NCI-H2029 (cell line): ENCODE data around the gene NXN.
"Not testable (repeated sequence)": the region's sequence is repeated elsewhere in the genome, so short reads cannot be mapped to it uniquely, and the experiment has no call there.

Experiments used
- DNase-seq: peaks from one replicate; lab custom pipeline; 2025; lab: John Stamatoyannopoulos, UW

Gene NXN

DNA sequence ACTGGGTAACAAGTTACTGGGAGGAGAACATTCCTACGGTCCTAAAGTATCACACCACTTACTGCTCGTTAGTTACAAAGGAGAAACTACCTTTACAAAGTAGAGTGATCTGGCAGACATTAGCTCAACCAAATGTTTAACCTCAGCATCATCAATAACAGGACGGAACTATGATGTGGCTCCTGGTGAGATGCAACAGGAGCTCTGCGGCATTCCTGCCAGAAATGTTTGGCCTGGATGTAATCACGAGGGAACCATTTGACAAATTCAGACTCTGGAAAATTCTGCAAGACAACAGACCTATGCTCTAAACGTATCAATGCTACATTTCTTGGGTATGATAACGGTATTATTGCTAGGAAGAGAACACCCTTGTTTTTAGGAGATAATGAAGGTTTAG lies 117.0 kb downstream of the NXN start:
- DNase-seq = no peak

DNA sequence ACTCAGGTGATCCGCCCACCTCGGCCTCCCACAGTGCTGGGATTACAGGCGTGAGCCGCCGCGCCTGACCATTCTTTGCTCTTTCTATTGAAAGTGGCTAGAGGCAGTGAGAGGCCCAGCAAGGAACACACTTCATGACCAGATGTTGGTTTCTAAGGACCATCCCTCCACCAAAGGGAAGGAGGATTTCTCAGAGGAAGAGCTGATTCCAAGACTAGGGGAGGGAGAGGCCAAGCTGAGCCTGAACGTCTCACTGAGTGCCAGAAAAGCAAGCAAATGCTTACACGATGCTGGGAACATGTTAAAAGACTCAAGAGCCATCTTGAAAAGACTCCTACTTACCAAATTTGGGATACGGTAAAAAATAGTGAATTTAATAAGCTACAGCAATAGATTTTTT lies 118.2 kb downstream of the NXN start:
- no peak for DNase-seq

DNA sequence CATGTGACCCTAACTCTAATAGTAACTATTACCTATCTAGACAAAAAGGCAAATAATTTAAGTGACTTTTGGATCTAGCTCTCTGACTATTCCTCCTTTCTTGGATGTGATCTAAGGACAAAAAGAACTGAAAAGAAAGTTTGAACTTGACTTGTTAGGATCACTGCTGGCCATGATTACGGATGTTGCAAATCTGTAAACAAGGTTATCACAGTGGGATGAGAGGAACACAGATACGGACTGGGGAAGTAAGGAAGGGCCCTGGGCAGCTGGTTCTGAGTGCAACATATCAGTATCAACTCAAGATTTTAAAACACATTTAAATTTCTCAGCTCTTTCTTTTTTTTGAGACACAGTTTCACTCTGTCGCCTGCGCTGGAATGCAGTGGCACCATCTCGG lies 118.8 kb downstream of the NXN start:
- DNase-seq = no peak

DNA sequence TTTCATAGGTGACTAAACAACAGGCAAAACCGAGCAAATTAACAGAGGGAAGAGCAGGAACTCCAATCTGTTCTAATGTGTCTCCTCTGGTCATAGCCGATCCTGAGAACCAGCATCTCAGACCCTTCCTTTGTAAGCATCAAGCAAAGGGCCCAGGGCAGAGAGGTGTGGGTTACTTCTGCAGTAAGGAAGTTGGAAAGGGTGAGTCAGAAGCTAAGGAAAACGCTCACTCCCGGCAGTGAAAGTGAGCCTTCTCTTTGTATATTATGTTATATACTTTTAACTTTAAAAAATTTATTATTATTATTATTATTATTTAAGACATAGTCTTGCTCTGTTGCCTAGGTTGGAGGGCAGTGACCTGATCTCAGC lies 119.8 kb downstream of the NXN start:
- no peak for DNase-seq

DNA sequence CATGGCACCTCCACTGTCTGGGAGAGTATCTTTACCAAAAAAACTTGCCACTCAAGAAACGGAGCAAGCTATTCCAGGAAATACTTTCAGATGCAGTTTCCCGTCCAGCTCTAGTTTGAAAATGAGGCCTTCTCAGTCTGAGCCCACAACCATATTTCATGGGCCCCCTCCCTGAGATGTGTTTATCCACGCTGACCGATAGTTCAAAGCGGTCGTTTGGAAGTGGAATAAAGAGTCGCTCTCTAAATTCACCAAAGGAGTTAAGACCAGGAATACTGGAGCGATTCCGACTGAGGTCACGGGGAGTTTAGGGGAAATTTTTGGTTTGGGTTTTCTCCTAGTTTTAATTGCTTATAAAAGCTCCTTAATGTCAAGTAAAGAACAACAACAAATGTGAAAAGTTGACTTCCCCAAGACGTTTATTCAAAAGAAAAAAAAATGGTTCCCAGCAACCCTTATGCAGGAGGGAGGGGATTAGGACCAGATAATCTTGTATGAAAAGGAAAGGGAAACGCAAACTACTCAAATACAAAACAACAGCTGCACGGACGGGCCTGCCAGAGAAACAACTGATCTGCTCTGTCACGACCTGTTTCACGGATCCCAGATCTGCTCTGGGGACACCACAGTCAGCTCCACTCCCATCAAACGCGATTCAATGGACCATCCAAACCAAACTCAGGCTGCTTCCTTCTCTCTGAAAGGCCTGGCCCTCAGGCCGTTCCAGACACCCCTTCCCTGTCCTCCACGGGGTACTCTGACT lies 120.3 kb downstream of the NXN start:
- DNase-seq = no peak

DNA sequence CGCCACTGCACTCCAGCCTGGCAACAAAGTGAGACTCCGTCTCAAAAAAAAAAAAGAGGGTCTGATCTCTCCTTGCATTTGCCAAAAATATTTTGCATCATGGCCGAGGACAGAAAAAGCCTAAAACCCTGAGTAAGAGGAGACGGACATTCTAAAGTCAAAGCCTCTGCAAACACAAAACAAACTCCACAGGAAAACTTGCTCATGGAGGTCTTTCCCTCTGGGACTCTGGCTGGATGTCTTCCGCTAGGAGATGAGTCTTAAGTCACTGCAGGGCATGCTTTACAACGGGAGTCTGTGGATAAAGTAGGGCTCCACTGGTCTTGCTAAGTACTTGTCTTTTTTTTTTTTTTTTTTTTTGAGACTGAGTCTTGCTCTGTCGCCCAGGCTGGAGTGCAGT lies 123.4 kb downstream of the NXN start:
- no peak for DNase-seq

DNA sequence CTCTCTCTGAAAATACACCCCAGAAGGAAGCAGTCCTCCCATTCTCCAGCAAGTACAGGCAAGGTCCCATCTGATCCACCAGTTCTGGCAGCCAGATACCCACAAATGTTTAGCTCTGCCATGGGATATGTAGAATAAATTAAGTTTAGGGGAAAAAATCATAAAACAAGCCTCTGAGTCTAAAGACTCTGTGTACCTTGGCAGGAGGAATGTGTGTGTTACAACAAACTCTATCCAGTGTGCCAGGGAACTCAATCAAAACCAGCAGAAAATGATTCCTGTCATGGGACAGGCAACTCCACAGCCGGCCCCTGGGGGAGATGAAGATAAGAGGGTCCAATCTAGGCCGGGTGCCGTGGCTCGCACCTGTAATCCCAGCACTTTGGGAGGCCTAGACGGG lies 124.0 kb downstream of the NXN start:
- DNase-seq = no peak

DNA sequence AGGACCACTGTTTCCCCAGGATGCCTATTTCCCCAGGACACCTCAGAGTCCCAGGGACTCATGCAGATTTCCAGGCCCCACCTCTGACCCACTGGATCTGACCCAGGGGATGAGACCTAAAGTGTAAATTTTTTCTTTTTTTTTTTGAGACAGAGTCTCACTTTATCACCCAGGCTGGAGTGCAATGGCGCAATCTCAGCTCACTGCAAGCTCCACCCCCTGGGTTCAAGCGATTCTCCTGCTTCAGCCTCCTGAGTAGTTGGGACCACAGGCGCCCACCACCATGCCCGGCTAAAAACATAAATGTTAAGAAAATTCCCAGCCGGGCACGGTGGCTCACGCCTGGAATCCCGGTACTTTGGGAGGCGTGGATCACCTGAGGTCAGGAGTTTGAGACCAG lies 126.7 kb downstream of the NXN start:
- DNase-seq = not testable (repeated sequence)

DNA sequence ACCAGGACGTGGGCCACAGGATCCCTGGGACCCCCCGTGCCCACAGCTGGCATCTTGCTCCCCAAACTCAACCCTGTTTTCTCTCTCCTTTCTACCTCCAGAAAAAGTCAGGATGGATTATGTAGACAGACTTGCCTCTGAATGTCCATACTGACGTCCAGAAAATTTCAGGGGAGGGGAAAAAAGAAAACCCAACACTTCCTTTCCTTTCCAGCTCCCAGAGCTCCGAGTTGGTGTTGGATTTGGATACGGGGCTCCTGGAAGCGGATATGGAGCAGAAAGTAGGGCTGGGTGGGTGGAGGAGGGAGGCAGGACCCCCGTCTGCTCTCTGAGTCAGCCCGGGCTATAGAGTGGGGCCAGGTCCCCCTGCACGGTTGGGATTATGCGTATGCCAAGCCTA lies 127.2 kb downstream of the NXN start:
- DNase-seq = no peak

DNA sequence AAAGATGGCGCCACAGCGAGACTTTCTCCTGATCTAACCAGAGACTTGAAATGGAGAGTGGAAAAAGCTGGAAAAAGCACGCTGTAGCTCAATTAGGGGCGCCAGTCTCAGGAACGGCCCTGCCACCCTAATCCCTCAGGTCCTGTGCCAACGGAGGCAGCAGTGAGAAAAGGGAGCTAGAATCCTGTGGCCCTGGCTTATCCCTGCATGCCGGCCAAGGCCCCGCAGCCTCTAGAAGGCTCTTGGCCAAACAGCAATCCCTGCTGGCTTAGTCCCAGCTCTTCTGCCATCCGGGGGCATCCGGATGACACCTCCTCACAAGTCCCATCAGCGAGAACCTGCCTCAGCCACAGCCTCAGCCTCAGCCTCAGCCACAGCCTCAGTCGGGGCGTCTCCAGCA lies 127.7 kb downstream of the NXN start:
- DNase-seq = no peak

DNA sequence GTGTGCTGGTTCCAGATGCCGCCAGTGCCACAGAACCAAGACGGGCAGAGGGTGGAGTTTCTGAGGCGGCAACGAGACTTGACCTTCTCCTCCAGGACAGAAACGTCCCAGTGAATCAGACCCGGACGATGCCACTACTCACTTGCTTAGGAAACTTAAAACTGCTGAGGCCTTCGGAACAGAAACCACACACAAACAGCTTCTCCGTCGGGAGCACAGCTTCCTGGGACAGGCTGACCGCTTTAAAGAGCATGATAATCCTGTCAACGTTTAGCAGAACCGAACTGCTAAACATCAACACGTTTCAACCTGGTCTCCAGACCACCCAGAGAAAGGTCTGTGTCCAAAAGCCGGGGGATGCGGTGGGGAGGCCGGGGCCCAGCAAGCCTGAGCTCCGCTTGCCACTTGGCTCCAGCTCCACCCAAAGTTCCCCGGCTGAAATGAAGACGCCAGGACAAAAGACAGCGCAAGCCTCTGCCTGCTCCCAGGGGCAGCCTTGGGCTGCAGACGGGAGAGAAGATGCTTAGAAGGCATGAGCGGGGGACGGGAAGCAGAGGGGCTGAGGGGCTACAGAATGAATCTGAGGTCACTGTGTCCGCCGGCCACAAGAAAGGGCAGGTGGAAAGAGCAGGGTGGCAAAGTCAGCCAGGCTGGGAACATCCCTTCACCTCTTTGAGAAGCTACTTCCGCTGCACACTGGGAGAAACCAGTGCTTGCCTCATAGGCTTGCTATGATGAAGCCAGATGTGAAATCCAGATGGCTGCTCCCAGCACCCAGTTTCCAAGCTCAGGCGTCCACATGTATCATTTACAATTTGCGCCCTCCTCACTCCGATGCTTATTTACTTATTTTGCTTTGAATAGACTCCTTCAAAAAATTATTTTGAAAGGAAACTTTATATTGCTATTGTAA lies 128.5 kb downstream of the NXN start:
- DNase-seq = no peak

DNA sequence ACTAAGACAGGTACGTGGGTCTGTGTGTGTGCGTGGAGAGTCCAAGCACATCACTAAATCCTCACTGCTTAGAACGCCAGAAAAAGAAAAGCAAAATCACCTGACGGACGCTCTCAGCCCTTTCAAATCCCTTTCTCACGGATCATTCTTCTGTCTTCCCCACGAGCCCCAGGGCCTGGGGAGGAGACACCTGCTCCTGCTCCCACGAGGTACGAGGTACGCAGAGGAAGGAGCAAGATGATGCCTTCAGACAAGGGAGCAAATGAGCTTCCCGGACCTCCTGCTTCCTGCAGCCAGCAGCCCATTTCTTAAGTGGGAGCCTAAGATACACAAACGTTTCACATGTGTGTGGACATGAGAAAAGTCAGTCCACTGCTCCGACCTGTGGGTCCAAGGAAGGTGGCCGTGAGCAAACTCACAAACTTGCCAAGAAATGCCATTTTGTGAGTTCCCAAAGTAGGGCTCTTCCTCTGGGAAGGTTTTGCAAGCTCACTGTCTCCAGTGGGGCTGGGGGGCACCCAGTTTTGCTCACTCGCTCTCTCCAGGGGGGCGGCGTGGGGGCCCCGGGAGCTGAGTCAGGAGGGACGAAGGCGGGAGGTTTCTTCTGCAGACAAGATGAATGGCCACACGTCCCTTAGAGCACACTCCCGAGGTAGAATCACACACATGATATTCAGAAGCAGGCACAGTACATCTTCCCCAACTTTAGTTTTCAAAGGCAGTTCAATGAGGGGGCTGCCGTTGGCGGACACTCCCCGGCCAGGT lies 129.3 kb downstream of the NXN start:
- no peak for DNase-seq

DNA sequence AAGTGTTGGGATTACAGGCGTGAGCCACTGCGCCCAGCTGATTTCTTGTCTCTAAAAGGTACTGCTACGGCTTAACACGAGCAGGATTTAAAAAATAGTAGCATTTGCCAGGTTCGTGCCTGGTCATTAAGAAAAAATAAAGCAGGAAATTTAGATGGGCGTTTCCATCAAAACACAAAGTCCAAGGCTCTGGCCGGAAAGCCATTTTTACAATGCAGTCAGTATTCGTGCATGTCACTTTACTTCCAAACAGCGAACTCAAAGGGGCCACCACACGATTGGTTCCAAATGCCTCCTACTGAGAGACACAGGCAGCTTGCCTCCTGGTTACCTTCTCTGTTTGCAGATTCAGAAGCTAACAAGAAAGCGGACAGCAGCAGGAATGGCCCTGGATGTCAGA lies 131.2 kb downstream of the NXN start:
- DNase-seq = no peak

DNA sequence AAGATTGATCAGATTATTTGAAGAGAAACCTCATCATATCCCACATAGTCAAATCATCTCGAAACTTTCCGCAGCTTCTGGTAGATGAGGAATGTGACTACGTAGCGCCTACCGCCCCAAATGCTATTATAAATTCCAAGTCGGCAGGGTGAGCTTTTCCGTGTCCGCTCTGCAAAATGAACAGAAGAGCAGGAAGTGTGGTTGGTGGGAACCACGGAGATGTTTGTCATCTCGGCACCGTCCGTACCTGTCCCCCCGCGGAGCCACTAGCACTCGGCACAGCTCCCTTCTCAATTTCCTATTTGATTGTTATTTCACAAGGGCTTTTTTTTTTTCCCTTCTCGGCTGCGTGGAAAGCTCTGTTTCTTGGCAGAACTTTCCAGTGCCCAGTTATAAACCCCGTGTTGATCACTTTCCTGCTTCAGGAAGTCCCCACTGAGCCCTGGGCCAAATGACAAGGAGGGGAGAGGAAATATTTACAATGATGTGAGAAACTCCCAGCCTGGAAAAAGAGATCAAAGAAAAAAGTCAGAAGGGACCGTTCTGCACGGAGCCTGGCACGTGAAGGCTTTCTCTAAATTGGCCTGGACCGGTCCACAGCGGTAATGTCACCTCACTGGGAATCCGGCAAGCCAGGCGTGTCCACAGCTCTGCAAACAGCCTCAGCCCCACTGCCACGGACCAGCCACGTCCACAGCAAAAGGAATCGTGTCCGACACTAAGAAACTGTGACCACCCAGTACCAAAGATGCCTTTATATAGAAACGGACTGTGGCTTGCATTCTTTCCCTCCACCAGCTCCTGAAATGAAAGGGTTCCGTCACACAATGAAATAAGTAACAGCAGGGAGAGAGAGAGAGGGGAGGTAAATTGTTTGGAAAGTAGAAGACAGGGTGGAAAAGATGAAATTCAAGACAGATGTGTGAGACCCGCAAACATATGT lies 132.4 kb downstream of the NXN start:
- no peak for DNase-seq

DNA sequence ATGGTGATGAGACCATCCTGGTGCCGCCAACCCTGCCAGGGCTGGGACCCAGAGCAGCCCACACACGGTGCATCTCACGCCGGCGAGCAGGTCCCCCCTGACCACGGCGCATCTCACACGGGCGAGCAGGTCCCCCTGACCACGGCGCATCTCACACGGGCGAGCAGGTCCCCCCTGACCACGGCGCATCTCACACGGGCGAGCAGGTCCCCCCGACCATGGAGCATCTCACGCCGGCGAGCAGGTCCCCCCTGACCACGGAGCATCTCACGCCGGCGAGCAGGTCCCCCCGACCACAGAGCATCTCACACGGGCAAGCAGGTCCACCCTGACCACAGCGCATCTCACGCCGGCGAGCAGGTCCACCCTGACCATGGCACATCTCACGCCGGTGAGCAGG lies 138.3 kb downstream of the NXN start:
- no peak for DNase-seq

DNA sequence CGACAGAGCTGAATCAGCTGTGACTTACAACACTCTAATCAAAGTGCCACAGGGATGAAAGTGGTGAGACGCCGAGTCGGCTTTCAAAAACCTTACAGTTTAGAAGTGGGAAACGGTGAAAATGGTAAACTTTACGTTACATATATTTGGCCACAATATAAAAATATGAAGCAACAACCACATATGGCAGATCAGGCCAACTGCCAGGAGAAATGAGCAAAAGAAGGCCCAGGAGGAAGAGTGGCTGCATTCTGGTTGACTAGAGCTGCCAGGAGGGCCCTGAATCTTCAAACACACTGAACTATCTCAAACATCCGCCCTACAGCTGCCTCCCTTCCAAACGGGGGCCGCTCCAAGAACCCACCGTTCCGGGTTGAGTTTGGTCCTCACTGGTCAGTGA lies 141.1 kb downstream of the NXN start:
- DNase-seq = no peak

DNA sequence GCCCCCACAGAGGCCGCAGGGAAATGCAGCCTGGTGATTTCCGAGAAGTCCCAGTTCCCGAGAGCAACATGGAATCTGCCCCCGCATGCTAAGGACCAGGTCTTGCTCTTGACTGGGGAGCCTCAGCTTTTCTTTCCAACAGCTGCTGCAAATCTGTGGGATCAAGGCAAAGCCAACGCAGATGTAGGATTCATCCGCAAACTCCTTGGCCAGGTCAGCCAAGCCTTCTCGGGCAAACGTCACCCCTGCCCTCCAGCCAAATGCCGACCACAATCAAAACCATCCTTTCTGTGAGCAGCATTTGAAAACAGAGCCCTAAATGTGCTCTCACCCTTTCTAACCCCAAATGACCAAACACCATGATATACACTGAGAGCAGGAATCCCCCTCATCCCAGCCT lies 143.4 kb downstream of the NXN start:
- DNase-seq = no peak

DNA sequence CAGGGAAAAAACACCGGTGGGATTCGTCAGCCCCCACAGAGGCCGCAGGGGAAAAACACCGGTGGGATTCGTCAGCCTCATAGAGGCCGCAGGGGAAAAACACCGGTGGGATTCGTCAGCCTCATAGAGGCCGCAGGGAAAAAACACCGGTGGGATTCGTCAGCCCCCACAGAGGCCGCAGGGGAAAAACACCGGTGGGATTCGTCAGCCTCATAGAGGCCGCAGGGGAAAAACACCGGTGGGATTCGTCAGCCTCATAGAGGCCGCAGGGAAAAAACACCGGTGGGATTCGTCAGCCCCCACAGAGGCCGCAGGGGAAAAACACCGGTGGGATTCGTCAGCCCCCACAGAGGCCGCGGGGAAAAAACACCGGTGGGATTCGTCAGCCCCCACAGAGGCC lies 143.9 kb downstream of the NXN start:
- not testable (repeated sequence) for DNase-seq

DNA sequence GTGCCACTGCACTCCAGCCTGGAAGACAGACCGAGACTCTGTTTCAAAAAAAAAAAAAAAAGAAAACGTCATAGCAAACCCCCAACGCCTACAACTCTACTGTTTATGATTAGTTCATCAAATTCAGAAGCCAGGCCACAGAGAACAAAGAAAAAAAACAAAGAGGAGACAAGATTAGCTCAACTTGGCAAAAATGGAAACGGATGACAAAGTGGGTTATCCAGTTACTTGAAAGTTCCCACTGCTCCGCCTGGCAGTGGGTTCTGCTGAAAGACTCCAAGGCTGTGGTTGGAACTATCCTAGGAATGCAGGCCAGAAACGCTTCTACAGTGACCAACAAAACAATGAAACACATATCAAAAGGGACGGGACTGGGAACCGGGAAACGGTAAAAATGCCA lies 144.3 kb downstream of the NXN start:
- no peak for DNase-seq

DNA sequence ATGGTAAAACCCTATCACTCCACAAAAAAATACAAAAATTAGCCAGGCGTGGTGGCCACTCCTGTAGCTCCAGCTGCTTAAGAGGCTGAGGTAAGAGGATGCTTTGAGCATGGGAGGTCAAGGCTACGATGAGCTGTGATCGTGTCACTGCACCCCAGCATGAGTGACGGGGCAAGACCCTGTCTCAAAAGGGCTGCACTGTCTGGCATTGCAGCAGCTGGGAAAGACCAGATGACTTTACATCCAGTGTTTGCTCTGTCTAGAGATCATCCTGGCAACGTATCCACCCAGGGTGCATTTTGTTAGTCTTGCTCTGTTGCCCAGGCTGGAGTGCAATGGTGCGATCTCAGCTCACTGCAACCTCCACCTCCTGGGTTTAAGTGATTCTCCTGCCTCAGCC lies 145.4 kb downstream of the NXN start:
- no peak for DNase-seq

DNA sequence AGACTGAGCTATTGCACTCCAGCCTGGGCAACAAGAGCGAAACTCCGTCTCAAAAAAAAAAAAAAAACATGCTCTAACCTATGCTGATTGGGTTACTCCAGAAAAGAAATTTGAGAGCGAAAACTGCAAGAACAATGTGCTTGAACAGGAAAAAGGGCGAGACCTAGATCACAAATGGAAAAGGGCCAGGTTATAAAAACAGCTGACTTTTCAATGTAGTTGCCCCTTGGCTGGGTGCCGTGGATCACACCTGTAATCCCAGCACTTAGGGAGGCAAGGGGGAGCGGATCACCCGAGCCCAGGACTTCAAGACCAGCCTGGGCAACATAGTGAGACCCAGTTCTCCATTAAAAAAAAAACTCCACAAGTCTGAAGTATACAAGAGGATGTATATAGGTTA lies 148.6 kb downstream of the NXN start:
- DNase-seq = no peak

DNA sequence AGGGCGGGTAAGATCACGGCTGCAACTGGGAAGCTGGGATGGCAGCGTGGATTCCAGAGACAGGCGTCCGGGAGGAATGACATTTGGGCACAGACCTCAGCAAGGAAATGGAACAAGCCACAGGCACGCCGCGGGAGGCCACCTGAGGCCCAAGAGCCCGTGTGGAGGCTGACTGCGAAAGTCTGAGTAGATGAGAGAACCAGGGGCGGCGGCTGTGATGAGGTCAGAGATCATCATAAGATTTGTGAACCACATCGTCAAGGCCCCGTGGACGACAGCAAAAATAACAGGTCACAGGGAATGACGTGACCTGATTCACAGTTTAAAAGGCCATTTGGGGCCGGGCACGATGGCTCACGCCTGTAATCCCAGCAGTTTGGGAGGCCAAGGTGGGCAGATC lies 149.2 kb downstream of the NXN start:
- DNase-seq = no peak
